Globus pallidus (tissue), 1 donor: Measurements from ENCODE around the gene LRRC34.

Experiments
- DNase-seq: peaks from one replicate; pipeline ENCODE4 v3.0.0-alpha.2; 2015; ENCODE audit warnings: low spot score

LRRC34 gene

GRCh38 chr3:169812332-169813235 is at the start of gene LRRC34, which contains the start of gene LRRIQ4:
Gene LRRC34 (minus strand): TSS chr3:169812904. CDS start chr3:169812548, 356 bp downstream.
Gene LRRIQ4 (plus strand): TSS chr3:169812870. CDS start chr3:169821922, 9,052 bp downstream.
- DNase-seq: peak; percentile 65

GRCh38 chr3:169861871-169862270 is 49.2 kb upstream of the LRRC34 start:
- no peak for DNase-seq

- no peak for DNase-seq
Observed at GRCh38 chr3:169857811-169858210, 45.1 kb upstream of the LRRC34 start.

- DNase-seq: no peak
Observed at GRCh38 chr3:169855514-169855913, 42.8 kb upstream of the LRRC34 start.

- no peak for DNase-seq
Observed at GRCh38 chr3:169850618-169851017, 37.9 kb upstream of the LRRC34 start.

GRCh38 chr3:169848741-169849140 is 36.0 kb upstream of the LRRC34 start:
- DNase-seq: no peak

- DNase-seq: no peak
Observed at GRCh38 chr3:169847896-169848295, 35.2 kb upstream of the LRRC34 start.

GRCh38 chr3:169846458-169847193 is 33.9 kb upstream of the LRRC34 start:
- no peak for DNase-seq

- no peak for DNase-seq
Observed at GRCh38 chr3:169842960-169843359, 30.3 kb upstream of the LRRC34 start.

GRCh38 chr3:169841171-169841570 is 28.5 kb upstream of the LRRC34 start:
- no peak for DNase-seq

GRCh38 chr3:169838511-169839030 is 25.9 kb upstream of the LRRC34 start:
- no peak for DNase-seq

GRCh38 chr3:169836942-169837275 is 24.2 kb upstream of the LRRC34 start:
- DNase-seq: no peak

GRCh38 chr3:169836078-169836941 is 23.6 kb upstream of the LRRC34 start:
- no peak for DNase-seq

GRCh38 chr3:169835533-169835932 is 22.8 kb upstream of the LRRC34 start:
- no peak for DNase-seq

GRCh38 chr3:169827712-169828111 is 15.0 kb upstream of the LRRC34 start:
- no peak for DNase-seq

- DNase-seq: no peak
Observed at GRCh38 chr3:169825316-169825715, 12.6 kb upstream of the LRRC34 start.

- no peak for DNase-seq
Observed at GRCh38 chr3:169822983-169823382, 10.3 kb upstream of the LRRC34 start.

- no peak for DNase-seq
Observed at GRCh38 chr3:169822540-169822939, 9.8 kb upstream of the LRRC34 start.

GRCh38 chr3:169822091-169822490 is 9.4 kb upstream of the LRRC34 start:
- DNase-seq: no peak

GRCh38 chr3:169818316-169818715 is 5.6 kb upstream of the LRRC34 start:
- no peak for DNase-seq

- DNase-seq: no peak
Observed at GRCh38 chr3:169815590-169816150, 3.0 kb upstream of the LRRC34 start.
